Measurements from ENCODE around the gene MAGEA9B.

DNA sequence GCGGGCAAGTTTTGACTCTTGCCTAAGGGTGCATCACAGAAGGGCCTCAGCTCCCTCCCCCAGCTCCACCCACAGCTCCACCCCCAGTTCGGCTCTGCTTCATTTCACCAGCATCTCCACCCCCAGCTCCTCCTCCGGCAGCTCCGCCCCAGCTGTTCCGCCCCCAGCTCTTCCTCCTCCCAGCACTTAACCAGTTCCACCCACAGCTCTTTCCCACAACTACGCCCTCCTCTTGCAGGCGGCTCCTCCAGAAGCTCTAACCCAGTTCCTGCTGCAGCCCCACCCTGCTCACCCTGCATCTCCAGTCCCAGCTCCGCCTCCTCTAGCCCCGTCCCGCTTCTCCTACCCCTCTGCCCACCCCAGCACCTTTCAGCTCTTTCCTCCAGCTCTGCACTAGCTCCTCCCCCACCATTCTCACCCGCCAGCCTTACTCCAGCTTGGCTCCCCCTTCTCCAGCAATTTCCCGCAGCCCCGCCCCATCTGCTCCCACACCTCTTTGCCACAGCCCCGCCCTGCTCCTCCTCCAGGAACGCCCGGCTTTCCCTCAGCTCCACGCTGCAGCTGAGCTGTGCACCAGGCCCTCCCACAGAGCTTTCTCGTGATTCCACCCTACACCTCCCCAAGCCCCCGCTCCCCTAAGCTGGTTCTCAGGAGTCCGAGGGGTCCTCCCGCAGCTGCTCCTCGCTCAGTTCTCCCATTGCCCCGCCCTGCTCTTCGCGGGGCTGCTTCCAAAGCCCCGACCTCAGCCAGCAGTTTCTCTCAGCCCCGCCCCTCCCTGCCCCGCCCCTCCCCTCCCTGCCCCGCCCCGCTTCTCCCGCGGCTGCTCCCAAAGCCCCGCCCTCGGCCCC is 47.8 kb downstream of the MAGEA9B start:
- TF ChIP-seq, protein P1, sequence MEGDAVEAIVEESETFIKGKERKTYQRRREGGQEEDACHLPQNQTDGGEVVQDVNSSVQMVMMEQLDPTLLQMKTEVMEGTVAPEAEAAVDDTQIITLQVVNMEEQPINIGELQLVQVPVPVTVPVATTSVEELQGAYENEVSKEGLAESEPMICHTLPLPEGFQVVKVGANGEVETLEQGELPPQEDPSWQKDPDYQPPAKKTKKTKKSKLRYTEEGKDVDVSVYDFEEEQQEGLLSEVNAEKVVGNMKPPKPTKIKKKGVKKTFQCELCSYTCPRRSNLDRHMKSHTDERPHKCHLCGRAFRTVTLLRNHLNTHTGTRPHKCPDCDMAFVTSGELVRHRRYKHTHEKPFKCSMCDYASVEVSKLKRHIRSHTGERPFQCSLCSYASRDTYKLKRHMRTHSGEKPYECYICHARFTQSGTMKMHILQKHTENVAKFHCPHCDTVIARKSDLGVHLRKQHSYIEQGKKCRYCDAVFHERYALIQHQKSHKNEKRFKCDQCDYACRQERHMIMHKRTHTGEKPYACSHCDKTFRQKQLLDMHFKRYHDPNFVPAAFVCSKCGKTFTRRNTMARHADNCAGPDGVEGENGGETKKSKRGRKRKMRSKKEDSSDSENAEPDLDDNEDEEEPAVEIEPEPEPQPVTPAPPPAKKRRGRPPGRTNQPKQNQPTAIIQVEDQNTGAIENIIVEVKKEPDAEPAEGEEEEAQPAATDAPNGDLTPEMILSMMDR (IDR thresholded peaks at IDR 0.05 in 4 of 5, conservative IDR thresholded peaks at IDR 0.05 in 1 of 5) = no peak
- no peak for TF ChIP-seq POLR2A (IDR thresholded peaks at IDR 0.05)

All from gastrocnemius medialis (tissue), 4 donors.